Caco-2 (cell line): ENCODE data around the gene PARD3B. TPM values are rescaled to one million over a fixed set of nuclear protein-coding genes. Genes with fewer than 3 reads are reported as not detected.

Experiments used
- BruUV-seq: library from RNA; stranded (reverse); fragments of 400-500 nt; replicated peaks from 2 replicates; lab custom pipeline; 2021; lab: Mats Ljungman, UMichigan
- CTCF ChIA-PET: fragments of 300-600 bp; sonication (Branson Sonifier 250); formaldehyde crosslinking; loops from one replicate; lab custom pipeline; 2022; ENCODE audit warnings: antibody characterized with exemption; lab: Charles Lee
- POLR2A ChIA-PET: fragments of 300-600 bp; sonication (Branson Sonifier 250); formaldehyde crosslinking; loops from one replicate; lab custom pipeline; 2022; ENCODE audit warnings: antibody characterized with exemption; lab: Charles Lee
- DNase-seq, 2 experiments: peaks; one replicate each; pipeline versions ENCODE4 v3.0.0 to v3.0.0-alpha.2; 2020 to 2022
- H3K27me3 ChIP-seq: replicated peaks from 2 replicates; pipeline ENCODE4 v1.6.0; 2011; ENCODE audit warnings: low read length; ENCODE audit not compliant: control insufficient read depth, insufficient read depth
- H3K36me3 ChIP-seq: 2 replicates; pipeline ENCODE4 v1.5.1; 2011; ENCODE audit warnings: low read length; ENCODE audit not compliant: control insufficient read depth, insufficient read depth
- H3K4me1 ChIP-seq: fragments of 250-450 bp; sonication (Bioruptor Pico); 2 replicates; pipeline ENCODE4 v1.5.1; 2020; ENCODE audit warnings: mild to moderate bottlenecking
- H3K4me3 ChIP-seq: 2 replicates; pipeline ENCODE4 v1.5.1; 2011; ENCODE audit warnings: low read depth, mild to moderate bottlenecking, control low read depth, low read length
- H3K9me3 ChIP-seq: fragments of 250-450 bp; sonication (Bioruptor Pico); 2 replicates; pipeline ENCODE4 v1.5.1; 2020; ENCODE audit warnings: mild to moderate bottlenecking, moderate library complexity
- H3K27ac Mint-ChIP-seq: one replicate; pipeline ENCODE4 v1.8.0; 2022; ENCODE audit warnings: mixed read lengths; ENCODE audit not compliant: unreplicated experiment
- H3K27me3 Mint-ChIP-seq: one replicate; pipeline ENCODE4 v1.8.0; 2022; ENCODE audit warnings: mixed read lengths; ENCODE audit not compliant: insufficient read depth, unreplicated experiment
- H3K36me3 Mint-ChIP-seq: one replicate; pipeline ENCODE4 v1.8.0; 2022; ENCODE audit warnings: mild to moderate bottlenecking, mixed read lengths; ENCODE audit not compliant: insufficient read depth, unreplicated experiment
- H3K4me1 Mint-ChIP-seq: one replicate; pipeline ENCODE4 v1.8.0; 2022; ENCODE audit warnings: low read depth, mixed read lengths; ENCODE audit not compliant: unreplicated experiment
- H3K4me3 Mint-ChIP-seq: one replicate; pipeline ENCODE4 v1.8.0; 2022; ENCODE audit warnings: mild to moderate bottlenecking, moderate library complexity, mixed read lengths; ENCODE audit not compliant: unreplicated experiment
- H3K9me3 Mint-ChIP-seq: one replicate; pipeline ENCODE4 v1.8.0; 2022; ENCODE audit warnings: mixed read lengths; ENCODE audit not compliant: unreplicated experiment
- intact Hi-C: fragments of 100-400 bp; cut with micrococcal nuclease; formaldehyde crosslinking; loops from one replicate; pipeline ENCODE4 v1.10.0; 2022; ENCODE audit not compliant: unreplicated experiment
- total RNA-seq: library from RNA; stranded (reverse); gene quantifications from 2 replicates; pipeline ENCODE4 v1.2.3, GENCODE V29; 2022
- TF ChIP-seq, protein P1 (sequence below), 2 experiments: fragments of 200-600 bp in 1 of 2; IDR thresholded peaks; 1 replicate in 1 of 2; 2 replicates in 1 of 2; pipeline versions ENCODE4 v1.5.1 to v1.8.0; 2011 to 2022; ENCODE audit warnings: antibody characterized with exemption in 1 of 2, control low read depth in 1 of 2, inconsistent platforms in 1 of 2, low read depth in 1 of 2, low read length in 1 of 2, mild to moderate bottlenecking in 1 of 2, moderate library complexity in 1 of 2; ENCODE audit not compliant: insufficient read depth in 1 of 2, severe bottlenecking in 1 of 2, unreplicated experiment in 1 of 2

Gene PARD3B
- total RNA-seq, 1 experiment from 2014 or later = 68.9 TPM

DNA sequence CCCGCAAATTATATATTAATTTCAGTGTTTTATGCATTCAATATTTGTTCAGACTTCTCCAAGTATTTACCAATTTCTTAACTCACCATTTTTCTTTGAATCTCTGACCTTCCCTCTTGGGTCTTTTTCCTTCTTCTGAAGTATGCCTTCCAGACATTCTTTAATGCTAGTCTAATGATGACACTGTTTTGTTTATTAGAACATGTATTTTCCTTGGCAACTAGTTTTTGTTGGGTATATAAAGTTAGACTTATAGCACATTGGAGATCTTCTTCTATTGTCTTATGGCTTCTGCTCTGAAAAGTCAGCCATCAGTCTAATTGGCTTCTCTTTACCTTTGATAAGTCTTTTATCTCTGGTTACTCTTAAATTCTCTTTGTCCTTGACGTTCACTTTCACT, 713.8 kb downstream of the PARD3B start:
- Mint-ChIP-seq H3K27ac (no peak overlapping the region), H3K36me3 (peaks cover 11% of the 10 kb centered on the region), H3K9me3 (peaks cover under 1% of the 10 kb centered on the region), H3K4me3 (no peak overlapping the region), H3K4me1 (no peaks in the 10 kb centered on the region), H3K27me3 (no peaks in the 10 kb centered on the region)
- DNase-seq = no peak
- H3K36me3 ChIP-seq = no peaks in the 10 kb centered on the region
- H3K4me3 ChIP-seq = no peak overlapping the region
- CTCF ChIA-PET = no interaction called here
- TF ChIP-seq, protein P1, sequence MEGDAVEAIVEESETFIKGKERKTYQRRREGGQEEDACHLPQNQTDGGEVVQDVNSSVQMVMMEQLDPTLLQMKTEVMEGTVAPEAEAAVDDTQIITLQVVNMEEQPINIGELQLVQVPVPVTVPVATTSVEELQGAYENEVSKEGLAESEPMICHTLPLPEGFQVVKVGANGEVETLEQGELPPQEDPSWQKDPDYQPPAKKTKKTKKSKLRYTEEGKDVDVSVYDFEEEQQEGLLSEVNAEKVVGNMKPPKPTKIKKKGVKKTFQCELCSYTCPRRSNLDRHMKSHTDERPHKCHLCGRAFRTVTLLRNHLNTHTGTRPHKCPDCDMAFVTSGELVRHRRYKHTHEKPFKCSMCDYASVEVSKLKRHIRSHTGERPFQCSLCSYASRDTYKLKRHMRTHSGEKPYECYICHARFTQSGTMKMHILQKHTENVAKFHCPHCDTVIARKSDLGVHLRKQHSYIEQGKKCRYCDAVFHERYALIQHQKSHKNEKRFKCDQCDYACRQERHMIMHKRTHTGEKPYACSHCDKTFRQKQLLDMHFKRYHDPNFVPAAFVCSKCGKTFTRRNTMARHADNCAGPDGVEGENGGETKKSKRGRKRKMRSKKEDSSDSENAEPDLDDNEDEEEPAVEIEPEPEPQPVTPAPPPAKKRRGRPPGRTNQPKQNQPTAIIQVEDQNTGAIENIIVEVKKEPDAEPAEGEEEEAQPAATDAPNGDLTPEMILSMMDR (IDR thresholded peaks at IDR 0.05; ENCODE audit: insufficient read depth in 1 of 2, low read depth in 1 of 2, low read length in 1 of 2, severe bottlenecking in 1 of 2, unreplicated experiment in 1 of 2) = no peak
- no peaks in the 10 kb centered on the region for H3K9me3 ChIP-seq
- H3K27me3 ChIP-seq = no peaks in the 10 kb centered on the region
- no TSS peak for BruUV-seq
- POLR2A ChIA-PET = no interaction called here
- intact Hi-C loops = no loop called here
- H3K4me1 ChIP-seq = no peaks in the 10 kb centered on the region

- BruUV-seq = no TSS peak
- H3K27me3 Mint-ChIP-seq = no peaks in the 10 kb centered on the region
- no peaks in the 10 kb centered on the region for H3K9me3 Mint-ChIP-seq
- Histone ChIP-seq H3K4me3 (no peak overlapping the region), H3K4me1 (no peaks in the 10 kb centered on the region), H3K36me3 (no peaks in the 10 kb centered on the region), H3K9me3 (no peaks in the 10 kb centered on the region), H3K27me3 (no peaks in the 10 kb centered on the region)
- POLR2A ChIA-PET = no interaction called here
- H3K27ac Mint-ChIP-seq = no peak overlapping the region
- no peak overlapping the region for H3K4me3 Mint-ChIP-seq
- CTCF ChIA-PET = no interaction called here
- no peak for DNase-seq
- intact Hi-C loops = no loop called here
- peaks cover 9% of the 10 kb centered on the region for H3K36me3 Mint-ChIP-seq
- TF ChIP-seq, protein P1 (IDR thresholded peaks at IDR 0.05; ENCODE audit: insufficient read depth in 1 of 2, low read depth in 1 of 2, low read length in 1 of 2, severe bottlenecking in 1 of 2, unreplicated experiment in 1 of 2) = no peak
- no peaks in the 10 kb centered on the region for H3K4me1 Mint-ChIP-seq
Observed at GRCh38 chr2:205261516-205262020, 716.3 kb downstream of the PARD3B start.

GRCh38 chr2:205267323-205267722, 722.0 kb downstream of the PARD3B start:
- H3K27me3 ChIP-seq = no peaks in the 10 kb centered on the region
- ChIA-PET CTCF (no interaction called here), POLR2A (no interaction called here)
- Mint-ChIP-seq H3K27me3 (no peaks in the 10 kb centered on the region), H3K27ac (no peak overlapping the region), H3K4me3 (no peak overlapping the region), H3K4me1 (peaks cover 2% of the 10 kb centered on the region), H3K9me3 (no peaks in the 10 kb centered on the region), H3K36me3 (peaks cover 6% of the 10 kb centered on the region)
- DNase-seq = no peak
- no TSS peak for BruUV-seq
- TF ChIP-seq, protein P1 (IDR thresholded peaks at IDR 0.05; ENCODE audit: insufficient read depth in 1 of 2, low read depth in 1 of 2, low read length in 1 of 2, severe bottlenecking in 1 of 2, unreplicated experiment in 1 of 2) = no peak
- no peaks in the 10 kb centered on the region for H3K9me3 ChIP-seq
- H3K36me3 ChIP-seq = no peaks in the 10 kb centered on the region
- no peaks in the 10 kb centered on the region for H3K4me1 ChIP-seq
- H3K4me3 ChIP-seq = no peak overlapping the region
- intact Hi-C loops = no loop called here
